ENCODE data around the gene ROR1.

The ROR1 gene

GRCh38 chr1:64041371-64042131 is 267.7 kb downstream of the ROR1 start:
- no peaks in the 10 kb centered on the region for H3K36me3 ChIP-seq (ENCODE audit: control insufficient read depth in 1 of 2, insufficient read depth in 2 of 2, low read length in 2 of 2)
- H3K9me3 ChIP-seq (ENCODE audit: control insufficient read depth in 1 of 2, low read length in 2 of 2): no peaks in the 10 kb centered on the region
- H3K9ac ChIP-seq (ENCODE audit: low read depth in 1 of 2, low read length in 2 of 2): no peak overlapping the region
- H3K4me1 ChIP-seq (ENCODE audit: control insufficient read depth in 1 of 2, insufficient read depth in 2 of 2, low read length in 2 of 2): peaks cover 0 to 6% of the 10 kb centered on the region in 2 donors
- no peak overlapping the region for H3K4me3 ChIP-seq (ENCODE audit: low read depth in 1 of 2, low read length in 2 of 2)
- no peaks in the 10 kb centered on the region for H3K27me3 ChIP-seq (ENCODE audit: control insufficient read depth in 1 of 2, insufficient read depth in 2 of 2, low read length in 2 of 2)
- no peak overlapping the region for H3K27ac ChIP-seq (ENCODE audit: low read depth, low read length)

- no peak overlapping the region for H3K4me3 ChIP-seq (ENCODE audit: low read depth in 1 of 2, low read length in 2 of 2)
- no peaks in the 10 kb centered on the region for H3K27me3 ChIP-seq (ENCODE audit: control insufficient read depth in 1 of 2, insufficient read depth in 2 of 2, low read length in 2 of 2)
- peaks cover 0 to 6% of the 10 kb centered on the region in 2 donors for H3K4me1 ChIP-seq (ENCODE audit: control insufficient read depth in 1 of 2, insufficient read depth in 2 of 2, low read length in 2 of 2)
- H3K9me3 ChIP-seq (ENCODE audit: control insufficient read depth in 1 of 2, low read length in 2 of 2): no peaks in the 10 kb centered on the region
- H3K9ac ChIP-seq (ENCODE audit: low read depth in 1 of 2, low read length in 2 of 2): no peak overlapping the region
- H3K27ac ChIP-seq (ENCODE audit: low read depth, low read length): no peak overlapping the region
- no peaks in the 10 kb centered on the region for H3K36me3 ChIP-seq (ENCODE audit: control insufficient read depth in 1 of 2, insufficient read depth in 2 of 2, low read length in 2 of 2)
Measured at GRCh38 chr1:64042331-64043100, 268.7 kb downstream of the ROR1 start.

- peaks cover 0 to 6% of the 10 kb centered on the region in 2 donors for H3K4me1 ChIP-seq (ENCODE audit: control insufficient read depth in 1 of 2, insufficient read depth in 2 of 2, low read length in 2 of 2)
- H3K27ac ChIP-seq (ENCODE audit: low read depth, low read length): no peak overlapping the region
- H3K27me3 ChIP-seq (ENCODE audit: control insufficient read depth in 1 of 2, insufficient read depth in 2 of 2, low read length in 2 of 2): no peaks in the 10 kb centered on the region
- H3K36me3 ChIP-seq (ENCODE audit: control insufficient read depth in 1 of 2, insufficient read depth in 2 of 2, low read length in 2 of 2): no peaks in the 10 kb centered on the region
- H3K9ac ChIP-seq (ENCODE audit: low read depth in 1 of 2, low read length in 2 of 2): no peak overlapping the region
- H3K9me3 ChIP-seq (ENCODE audit: control insufficient read depth in 1 of 2, low read length in 2 of 2): no peaks in the 10 kb centered on the region
- H3K4me3 ChIP-seq (ENCODE audit: low read depth in 1 of 2, low read length in 2 of 2): no peak overlapping the region
Measured at GRCh38 chr1:64043288-64043687, 269.5 kb downstream of the ROR1 start.

- Histone ChIP-seq H3K27me3 (ENCODE audit: control insufficient read depth in 1 of 2, insufficient read depth in 2 of 2, low read length in 2 of 2) (no peaks in the 10 kb centered on the region), H3K36me3 (ENCODE audit: control insufficient read depth in 1 of 2, insufficient read depth in 2 of 2, low read length in 2 of 2) (no peaks in the 10 kb centered on the region), H3K27ac (ENCODE audit: low read depth, low read length) (no peak overlapping the region), H3K4me1 (ENCODE audit: control insufficient read depth in 1 of 2, insufficient read depth in 2 of 2, low read length in 2 of 2) (peaks cover 0 to 6% of the 10 kb centered on the region in 2 donors), H3K9ac (ENCODE audit: low read depth in 1 of 2, low read length in 2 of 2) (no peak overlapping the region), H3K9me3 (ENCODE audit: control insufficient read depth in 1 of 2, low read length in 2 of 2) (no peaks in the 10 kb centered on the region), H3K4me3 (ENCODE audit: low read depth in 1 of 2, low read length in 2 of 2) (no peak overlapping the region)
Measured at GRCh38 chr1:64043976-64044375, 270.2 kb downstream of the ROR1 start.

- Histone ChIP-seq H3K9ac (ENCODE audit: low read depth in 1 of 2, low read length in 2 of 2) (no peak overlapping the region), H3K27ac (ENCODE audit: low read depth, low read length) (no peak overlapping the region), H3K9me3 (ENCODE audit: control insufficient read depth in 1 of 2, low read length in 2 of 2) (no peaks in the 10 kb centered on the region), H3K4me3 (ENCODE audit: low read depth in 1 of 2, low read length in 2 of 2) (no peak overlapping the region), H3K36me3 (ENCODE audit: control insufficient read depth in 1 of 2, insufficient read depth in 2 of 2, low read length in 2 of 2) (no peaks in the 10 kb centered on the region), H3K4me1 (ENCODE audit: control insufficient read depth in 1 of 2, insufficient read depth in 2 of 2, low read length in 2 of 2) (no peaks in the 10 kb centered on the region), H3K27me3 (ENCODE audit: control insufficient read depth in 1 of 2, insufficient read depth in 2 of 2, low read length in 2 of 2) (no peaks in the 10 kb centered on the region)
Measured at GRCh38 chr1:64046243-64046642, 272.4 kb downstream of the ROR1 start.

- Histone ChIP-seq H3K27ac (ENCODE audit: low read depth, low read length) (no peak overlapping the region), H3K4me1 (ENCODE audit: control insufficient read depth in 1 of 2, insufficient read depth in 2 of 2, low read length in 2 of 2) (no peaks in the 10 kb centered on the region), H3K4me3 (ENCODE audit: low read depth in 1 of 2, low read length in 2 of 2) (no peak overlapping the region), H3K9me3 (ENCODE audit: control insufficient read depth in 1 of 2, low read length in 2 of 2) (no peaks in the 10 kb centered on the region), H3K27me3 (ENCODE audit: control insufficient read depth in 1 of 2, insufficient read depth in 2 of 2, low read length in 2 of 2) (no peaks in the 10 kb centered on the region), H3K36me3 (ENCODE audit: control insufficient read depth in 1 of 2, insufficient read depth in 2 of 2, low read length in 2 of 2) (no peaks in the 10 kb centered on the region), H3K9ac (ENCODE audit: low read depth in 1 of 2, low read length in 2 of 2) (no peak overlapping the region)
Measured at GRCh38 chr1:64046891-64047290, 273.1 kb downstream of the ROR1 start.

- Histone ChIP-seq H3K27ac (ENCODE audit: low read depth, low read length) (no peak overlapping the region), H3K9ac (ENCODE audit: low read depth in 1 of 2, low read length in 2 of 2) (no peak overlapping the region), H3K9me3 (ENCODE audit: control insufficient read depth in 1 of 2, low read length in 2 of 2) (no peaks in the 10 kb centered on the region)
Measured at GRCh38 chr1:64047549-64047996, 273.8 kb downstream of the ROR1 start.

GRCh38 chr1:64049900-64050540 is 276.2 kb downstream of the ROR1 start:
- Histone ChIP-seq H3K9me3 (ENCODE audit: control insufficient read depth in 1 of 2, low read length in 2 of 2) (no peaks in the 10 kb centered on the region), H3K36me3 (ENCODE audit: control insufficient read depth in 1 of 2, insufficient read depth in 2 of 2, low read length in 2 of 2) (no peaks in the 10 kb centered on the region), H3K4me1 (ENCODE audit: control insufficient read depth in 1 of 2, insufficient read depth in 2 of 2, low read length in 2 of 2) (no peaks in the 10 kb centered on the region), H3K4me3 (ENCODE audit: low read depth in 1 of 2, low read length in 2 of 2) (no peak overlapping the region), H3K27me3 (ENCODE audit: control insufficient read depth in 1 of 2, insufficient read depth in 2 of 2, low read length in 2 of 2) (no peaks in the 10 kb centered on the region), H3K27ac (ENCODE audit: low read depth, low read length) (no peak overlapping the region), H3K9ac (ENCODE audit: low read depth in 1 of 2, low read length in 2 of 2) (no peak overlapping the region)

More at GRCh38 chr1:64047549-64047996, 273.8 kb downstream of the ROR1 start:
- Histone ChIP-seq H3K36me3 (ENCODE audit: control insufficient read depth in 1 of 2, insufficient read depth in 2 of 2, low read length in 2 of 2) (no peaks in the 10 kb centered on the region), H3K4me1 (ENCODE audit: control insufficient read depth in 1 of 2, insufficient read depth in 2 of 2, low read length in 2 of 2) (no peaks in the 10 kb centered on the region), H3K4me3 (ENCODE audit: low read depth in 1 of 2, low read length in 2 of 2) (no peak overlapping the region), H3K27me3 (ENCODE audit: control insufficient read depth in 1 of 2, insufficient read depth in 2 of 2, low read length in 2 of 2) (no peaks in the 10 kb centered on the region)

GRCh38 chr1:64050601-64051000 is 276.8 kb downstream of the ROR1 start:
- H3K36me3 ChIP-seq (ENCODE audit: control insufficient read depth in 1 of 2, insufficient read depth in 2 of 2, low read length in 2 of 2): no peaks in the 10 kb centered on the region
- no peaks in the 10 kb centered on the region for H3K4me1 ChIP-seq (ENCODE audit: control insufficient read depth in 1 of 2, insufficient read depth in 2 of 2, low read length in 2 of 2)
- no peak overlapping the region for H3K27ac ChIP-seq (ENCODE audit: low read depth, low read length)
- H3K9me3 ChIP-seq (ENCODE audit: control insufficient read depth in 1 of 2, low read length in 2 of 2): no peaks in the 10 kb centered on the region
- no peak overlapping the region for H3K4me3 ChIP-seq (ENCODE audit: low read depth in 1 of 2, low read length in 2 of 2)
- no peaks in the 10 kb centered on the region for H3K27me3 ChIP-seq (ENCODE audit: control insufficient read depth in 1 of 2, insufficient read depth in 2 of 2, low read length in 2 of 2)
- no peak overlapping the region for H3K9ac ChIP-seq (ENCODE audit: low read depth in 1 of 2, low read length in 2 of 2)

- H3K4me3 ChIP-seq (ENCODE audit: low read depth in 1 of 2, low read length in 2 of 2): no peak overlapping the region
Measured at GRCh38 chr1:64051796-64052195, 278.0 kb downstream of the ROR1 start.

More at GRCh38 chr1:64051796-64052195, 278.0 kb downstream of the ROR1 start:
- Histone ChIP-seq H3K9ac (ENCODE audit: low read depth in 1 of 2, low read length in 2 of 2) (no peak overlapping the region), H3K4me1 (ENCODE audit: control insufficient read depth in 1 of 2, insufficient read depth in 2 of 2, low read length in 2 of 2) (no peaks in the 10 kb centered on the region), H3K36me3 (ENCODE audit: control insufficient read depth in 1 of 2, insufficient read depth in 2 of 2, low read length in 2 of 2) (no peaks in the 10 kb centered on the region), H3K27me3 (ENCODE audit: control insufficient read depth in 1 of 2, insufficient read depth in 2 of 2, low read length in 2 of 2) (no peaks in the 10 kb centered on the region), H3K9me3 (ENCODE audit: control insufficient read depth in 1 of 2, low read length in 2 of 2) (no peaks in the 10 kb centered on the region), H3K27ac (ENCODE audit: low read depth, low read length) (no peak overlapping the region)
